OCI-LY7 (cell line): ENCODE measurements around the gene AIMP1.

Experiments used
- CTCF ChIP-seq: fragments of 200-600 bp; sonication (generic); conservative IDR thresholded peaks from 2 replicates; pipeline ENCODE4 v1.5.1; 2014; ENCODE audit warnings: mild to moderate bottlenecking, antibody characterized with exemption, low read length, moderate library complexity, mixed read lengths
- EZH2phosphoT487 ChIP-seq: fragments of 200-600 bp; sonication (generic); IDR thresholded peaks from 2 replicates; pipeline ENCODE4 v1.6.1; 2018; ENCODE audit warnings: low read depth, borderline replicate concordance, mild to moderate bottlenecking, mixed run types, antibody characterized with exemption, low read length, moderate library complexity, mixed read lengths

GRCh38 chr4:106273831-106274230, 42.5 kb upstream of the AIMP1 start:
- TF ChIP-seq CTCF = no peak
- no peak for TF ChIP-seq EZH2phosphoT487
